K562 (cell line): Measurements from ENCODE around the gene GABRR3. TPM values are rescaled to one million over a fixed set of nuclear protein-coding genes. Genes with fewer than 3 reads are reported as not detected.
A peak's percentile ranks its signal among the peaks of the same experiment; 100 is the strongest.

ENCODE experiments used
- ASH1L ChIP-seq: fragments of 450-650 bp; IDR thresholded peaks from 2 replicates; pipeline ENCODE4 v1.6.1; 2018; ENCODE audit warnings: borderline replicate concordance, mild to moderate bottlenecking, low read depth; ENCODE audit not compliant: partially characterized antibody
- CCAR2 ChIP-seq: fragments of 200-400 bp; formaldehyde crosslinking; IDR thresholded peaks from 2 replicates; pipeline ENCODE4 v1.6.1; 2017; ENCODE audit warnings: mild to moderate bottlenecking, low read depth, low read length
- CHD1 ChIP-seq: fragments of 200-600 bp; sonication (generic); IDR thresholded peaks from one replicate; pipeline ENCODE4 v1.6.1; 2012; ENCODE audit warnings: mild to moderate bottlenecking, moderate library complexity, low read length, inconsistent platforms
- CREB3L1 ChIP-seq: fragments of 450-650 bp; IDR thresholded peaks from 2 replicates; pipeline ENCODE4 v1.6.1; 2014; ENCODE audit warnings: low read depth, mild to moderate bottlenecking, moderate library complexity, borderline replicate concordance
- CTCF ChIP-seq, 3 experiments: IDR thresholded peaks in 2 of 3; conservative IDR thresholded peaks in 1 of 3; 2 replicates each; pipeline ENCODE4 v1.5.1; 2011 to 2012; ENCODE audit warnings: low read length in 3 of 3, mild to moderate bottlenecking in 3 of 3, control low read depth in 2 of 3, improper control_type of control experiment in 1 of 3, inconsistent platforms in 1 of 3, low read depth in 1 of 3, mixed read lengths in 1 of 3, moderate library complexity in 1 of 3; ENCODE audit not compliant: insufficient read depth in 2 of 3
- FOS ChIP-seq: IDR thresholded peaks from 3 replicates; pipeline ENCODE4 v1.6.1; 2011; ENCODE audit not compliant: insufficient read length; ENCODE audit errors: extremely low read depth
- IRF2 ChIP-seq: sonication (generic); formaldehyde crosslinking; IDR thresholded peaks from 2 replicates; pipeline ENCODE4 v1.8.1; 2022; ENCODE audit warnings: mild to moderate bottlenecking, missing genetic modification reagents
- MEF2D ChIP-seq: conservative IDR thresholded peaks from 2 replicates; pipeline ENCODE4 v1.6.1; 2016; ENCODE audit warnings: low read depth, missing genetic modification characterization, missing compliant biosample characterization
- PHF20 ChIP-seq: fragments of 450-650 bp; IDR thresholded peaks from 2 replicates; pipeline ENCODE4 v1.6.1; 2018; ENCODE audit not compliant: partially characterized antibody
- POLR3A ChIP-seq: IDR thresholded peaks from 2 replicates; pipeline ENCODE4 v1.6.1; 2011; ENCODE audit warnings: borderline replicate concordance, mild to moderate bottlenecking, moderate library complexity; ENCODE audit not compliant: insufficient read length, insufficient read depth; ENCODE audit errors: extremely low read depth
- SETDB1 ChIP-seq: IDR thresholded peaks from one replicate; pipeline ENCODE4 v1.6.1; 2012; ENCODE audit warnings: low read length, control low read depth, inconsistent platforms
- SRF ChIP-seq, 2 experiments: fragments of 250-450, 450-650 bp in 1 of 2; sonication (Bioruptor Pico) in 1 of 2; sonication (generic) in 1 of 2; formaldehyde crosslinking; IDR thresholded peaks; 2 replicates each; pipeline versions ENCODE4 v1.5.0 to v1.5.1; 2020 to 2022; ENCODE audit warnings: mild to moderate bottlenecking in 1 of 2, missing genetic modification reagents in 1 of 2
- ZBTB34 ChIP-seq: fragments of 250-450 bp; sonication (Bioruptor Pico); IDR thresholded peaks from 2 replicates; pipeline ENCODE4 v1.8.0; 2021; ENCODE audit warnings: mild to moderate bottlenecking, moderate library complexity
- ZNF134 ChIP-seq: fragments of 250-450 bp; sonication (Bioruptor Pico); conservative IDR thresholded peaks from 2 replicates; pipeline ENCODE4 v1.4.0; 2020
- ZNF184 ChIP-seq: sonication (generic); formaldehyde crosslinking; IDR thresholded peaks from 2 replicates; pipeline ENCODE4 v1.5.0; 2020; ENCODE audit warnings: missing genetic modification reagents
- ZNF274 ChIP-seq: IDR thresholded peaks from 2 replicates; pipeline ENCODE4 v1.6.1; 2011; ENCODE audit warnings: low read depth, mild to moderate bottlenecking, low read length, moderate library complexity, borderline replicate concordance
- ZNF324 ChIP-seq: fragments of 250-450 bp; sonication (Bioruptor Pico); IDR thresholded peaks from 2 replicates; pipeline ENCODE4 v1.4.0; 2020; ENCODE audit warnings: mild to moderate bottlenecking
- ZSCAN32 ChIP-seq: fragments of 450-650 bp; formaldehyde crosslinking; IDR thresholded peaks from 2 replicates; pipeline ENCODE4 v1.4.0; 2020; ENCODE audit warnings: mild to moderate bottlenecking, moderate library complexity
- polyA plus RNA-seq, 8 experiments: library from polyadenylated mRNA; depleted of rRNA in 4 of 8; stranded (reverse) in 5 of 8; unstranded in 3 of 8; fragments of >200 nt; fragmentation: Nextera tagmentation in 2 of 8; fragmentation: Illumina TruSeq in 1 of 8; extraction: Ambion mirVana in 2 of 8; extraction: Trizol in 1 of 8; gene quantifications; 2 replicates each; pipeline versions ENCODE4 v1.2.1 to v1.2.3, GENCODE V29; 2011 to 2014; ENCODE audit warnings: inconsistent platforms in 1 of 8, missing spikeins in 1 of 8
- total RNA-seq, 7 experiments: library from RNA; depleted of rRNA in 6 of 7; stranded (reverse); fragments of >200 nt in 6 of 7; fragmentation: Illumina TruSeq in 2 of 7; extraction: Trizol in 2 of 7; gene quantifications; 2 replicates each; pipeline versions ENCODE4 v1.2.1 to v1.2.3, GENCODE V29; 2011 to 2021; ENCODE audit warnings: low replicate concordance in 1 of 7
- TF ChIP-seq, protein P1 (sequence below): sonication (generic); formaldehyde crosslinking; IDR thresholded peaks from 2 replicates; pipeline ENCODE4 v1.8.0; 2022; ENCODE audit warnings: missing genetic modification reagents, mild to moderate bottlenecking, borderline replicate concordance
- TF ChIP-seq, protein P2 (sequence below): fragments of 250-450 bp; sonication (Bioruptor Pico); IDR thresholded peaks from 2 replicates; pipeline ENCODE4 v1.4.0; 2020

The GABRR3 gene
- total and polyA plus RNA-seq, 9 of the 15 experiments (the other 6 are each of a cell fraction or from before 2014, with no cell fraction given), result not detected

DNA sequence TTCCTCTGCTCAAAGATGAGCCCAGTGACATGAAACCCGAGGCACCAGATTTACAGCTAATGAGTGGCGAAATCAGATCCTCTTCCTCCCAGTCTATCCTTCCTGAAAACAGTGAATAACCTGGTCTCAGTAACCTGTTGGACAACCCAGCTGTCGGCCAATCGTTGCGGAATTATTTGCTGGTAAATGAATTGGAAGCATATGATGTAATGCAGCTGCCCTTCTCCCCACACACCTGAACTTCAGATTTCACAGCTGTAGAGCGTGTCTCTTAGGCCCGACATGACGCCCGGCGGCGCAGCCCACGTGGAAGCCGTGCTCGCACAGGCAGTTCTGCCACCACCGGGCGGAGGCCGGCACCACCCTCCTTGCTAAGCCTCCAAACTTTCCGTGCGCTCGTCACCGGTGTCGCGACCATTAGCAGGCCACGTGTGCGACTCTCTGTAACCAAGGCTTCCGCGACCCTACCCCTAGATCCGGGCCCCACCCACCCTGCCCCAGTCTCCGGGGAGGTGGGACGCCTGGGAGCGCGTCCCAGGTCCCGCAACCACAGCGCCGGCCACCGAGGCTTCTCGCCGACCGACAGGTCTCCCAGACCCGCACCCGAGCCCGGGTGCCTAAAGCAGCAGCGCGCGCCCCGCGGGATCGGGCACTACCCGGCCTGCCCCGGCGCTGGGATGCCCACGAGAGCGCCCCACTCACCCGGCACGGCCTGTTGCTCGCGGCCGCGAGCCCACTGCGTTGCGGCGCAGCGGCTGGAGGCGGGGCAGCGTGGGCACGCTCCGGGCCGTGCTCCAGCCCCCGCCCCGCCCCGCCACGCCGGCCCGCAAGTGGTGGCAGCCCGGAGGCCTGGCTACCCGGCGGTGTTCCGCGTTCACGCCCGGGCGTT is 63.2 kb downstream of the GABRR3 start, which contains the start of gene RIOX2 (continued):
- TF ChIP-seq ZBTB34 (CRISPR knock-in tag) (no peak), MEF2D (tag) (no peak), CCAR2 (no peak), ZNF184 (no peak), FOS (no peak), CTCF (IDR thresholded peaks at IDR 0.05 in 2 of 3, conservative IDR thresholded peaks at IDR 0.05 in 1 of 3; ENCODE audit: insufficient read depth in 2 of 3, low read depth in 1 of 3, low read length in 3 of 3) (no peak), CREB3L1 (peak; percentile 51; the same call in 1 of the 2 replicates), PHF20 (no peak), POLR3A (no peak), ZNF134 (CRISPR knock-in tag) (no peak), ZNF324 (CRISPR knock-in tag) (no peak), SETDB1 (no peak), IRF2 (CRISPR knock-in tag) (no peak), ZNF274 (no peak), CHD1 (no peak), SRF (CRISPR knock-in tag; IDR thresholded peaks at IDR 0.05) (no peak), ASH1L (no peak), ZSCAN32 (no peak)
- TF ChIP-seq, protein P1, sequence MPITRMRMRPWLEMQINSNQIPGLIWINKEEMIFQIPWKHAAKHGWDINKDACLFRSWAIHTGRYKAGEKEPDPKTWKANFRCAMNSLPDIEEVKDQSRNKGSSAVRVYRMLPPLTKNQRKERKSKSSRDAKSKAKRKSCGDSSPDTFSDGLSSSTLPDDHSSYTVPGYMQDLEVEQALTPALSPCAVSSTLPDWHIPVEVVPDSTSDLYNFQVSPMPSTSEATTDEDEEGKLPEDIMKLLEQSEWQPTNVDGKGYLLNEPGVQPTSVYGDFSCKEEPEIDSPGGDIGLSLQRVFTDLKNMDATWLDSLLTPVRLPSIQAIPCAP (CRISPR knock-in tag), result no peak
- TF ChIP-seq, protein P2, sequence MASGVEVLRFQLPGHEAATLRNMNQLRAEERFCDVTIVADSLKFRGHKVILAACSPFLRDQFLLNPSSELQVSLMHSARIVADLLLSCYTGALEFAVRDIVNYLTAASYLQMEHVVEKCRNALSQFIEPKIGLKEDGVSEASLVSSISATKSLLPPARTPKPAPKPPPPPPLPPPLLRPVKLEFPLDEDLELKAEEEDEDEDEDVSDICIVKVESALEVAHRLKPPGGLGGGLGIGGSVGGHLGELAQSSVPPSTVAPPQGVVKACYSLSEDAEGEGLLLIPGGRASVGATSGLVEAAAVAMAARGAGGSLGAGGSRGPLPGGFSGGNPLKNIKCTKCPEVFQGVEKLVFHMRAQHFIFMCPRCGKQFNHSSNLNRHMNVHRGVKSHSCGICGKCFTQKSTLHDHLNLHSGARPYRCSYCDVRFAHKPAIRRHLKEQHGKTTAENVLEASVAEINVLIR (CRISPR knock-in tag), result no peak
